ENCODE data around the gene MATN4. TPM values are rescaled to one million over a fixed set of nuclear protein-coding genes. Genes with fewer than 3 reads are reported as not detected.

Gene MATN4
- total RNA-seq, 1 donor from 2014 or later, result 0.26 TPM

GRCh38 chr20:45288860-45289259 lies 19.2 kb downstream of the MATN4 start:
- DNase-seq (ENCODE audit: low read depth) (no peak), FAIRE-seq (no peak)
- Histone ChIP-seq H3K27me3 (ENCODE audit: control insufficient read depth, insufficient read depth, low read length) (peaks cover 5% of the 10 kb centered on the region), H3K36me3 (ENCODE audit: control insufficient read depth, insufficient read depth, low read length) (no peaks in the 10 kb centered on the region), H3K4me3 (ENCODE audit: low read depth, low read length) (no peak overlapping the region)
- TF ChIP-seq, protein P1, sequence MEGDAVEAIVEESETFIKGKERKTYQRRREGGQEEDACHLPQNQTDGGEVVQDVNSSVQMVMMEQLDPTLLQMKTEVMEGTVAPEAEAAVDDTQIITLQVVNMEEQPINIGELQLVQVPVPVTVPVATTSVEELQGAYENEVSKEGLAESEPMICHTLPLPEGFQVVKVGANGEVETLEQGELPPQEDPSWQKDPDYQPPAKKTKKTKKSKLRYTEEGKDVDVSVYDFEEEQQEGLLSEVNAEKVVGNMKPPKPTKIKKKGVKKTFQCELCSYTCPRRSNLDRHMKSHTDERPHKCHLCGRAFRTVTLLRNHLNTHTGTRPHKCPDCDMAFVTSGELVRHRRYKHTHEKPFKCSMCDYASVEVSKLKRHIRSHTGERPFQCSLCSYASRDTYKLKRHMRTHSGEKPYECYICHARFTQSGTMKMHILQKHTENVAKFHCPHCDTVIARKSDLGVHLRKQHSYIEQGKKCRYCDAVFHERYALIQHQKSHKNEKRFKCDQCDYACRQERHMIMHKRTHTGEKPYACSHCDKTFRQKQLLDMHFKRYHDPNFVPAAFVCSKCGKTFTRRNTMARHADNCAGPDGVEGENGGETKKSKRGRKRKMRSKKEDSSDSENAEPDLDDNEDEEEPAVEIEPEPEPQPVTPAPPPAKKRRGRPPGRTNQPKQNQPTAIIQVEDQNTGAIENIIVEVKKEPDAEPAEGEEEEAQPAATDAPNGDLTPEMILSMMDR (IDR thresholded peaks at IDR 0.05; ENCODE audit: insufficient read depth, low read length, severe bottlenecking), result no peak

- H3K36me3 ChIP-seq (ENCODE audit: control insufficient read depth, insufficient read depth, low read length), result no peaks in the 10 kb centered on the region
- TF ChIP-seq, protein P1 (IDR thresholded peaks at IDR 0.05; ENCODE audit: insufficient read depth, low read length, severe bottlenecking), result no peak
- no peak overlapping the region for H3K4me3 ChIP-seq (ENCODE audit: low read depth, low read length)
- FAIRE-seq (no peak), DNase-seq (ENCODE audit: low read depth) (no peak)
- H3K27me3 ChIP-seq (ENCODE audit: control insufficient read depth, insufficient read depth, low read length), result peaks cover 5% of the 10 kb centered on the region
Observed at GRCh38 chr20:45288376-45288775, 19.7 kb downstream of the MATN4 start.

- TF ChIP-seq, protein P1 (IDR thresholded peaks at IDR 0.05; ENCODE audit: insufficient read depth, low read length, severe bottlenecking), result no peak
- no peaks in the 10 kb centered on the region for H3K27me3 ChIP-seq (ENCODE audit: control insufficient read depth, insufficient read depth, low read length)
- no peaks in the 10 kb centered on the region for H3K36me3 ChIP-seq (ENCODE audit: control insufficient read depth, insufficient read depth, low read length)
- H3K4me3 ChIP-seq (ENCODE audit: low read depth, low read length), result no peak overlapping the region
- DNase-seq (ENCODE audit: low read depth), result peak; percentile 75
- FAIRE-seq, result no peak
Observed at GRCh38 chr20:45283551-45284057, 24.5 kb downstream of the MATN4 start.

DNA sequence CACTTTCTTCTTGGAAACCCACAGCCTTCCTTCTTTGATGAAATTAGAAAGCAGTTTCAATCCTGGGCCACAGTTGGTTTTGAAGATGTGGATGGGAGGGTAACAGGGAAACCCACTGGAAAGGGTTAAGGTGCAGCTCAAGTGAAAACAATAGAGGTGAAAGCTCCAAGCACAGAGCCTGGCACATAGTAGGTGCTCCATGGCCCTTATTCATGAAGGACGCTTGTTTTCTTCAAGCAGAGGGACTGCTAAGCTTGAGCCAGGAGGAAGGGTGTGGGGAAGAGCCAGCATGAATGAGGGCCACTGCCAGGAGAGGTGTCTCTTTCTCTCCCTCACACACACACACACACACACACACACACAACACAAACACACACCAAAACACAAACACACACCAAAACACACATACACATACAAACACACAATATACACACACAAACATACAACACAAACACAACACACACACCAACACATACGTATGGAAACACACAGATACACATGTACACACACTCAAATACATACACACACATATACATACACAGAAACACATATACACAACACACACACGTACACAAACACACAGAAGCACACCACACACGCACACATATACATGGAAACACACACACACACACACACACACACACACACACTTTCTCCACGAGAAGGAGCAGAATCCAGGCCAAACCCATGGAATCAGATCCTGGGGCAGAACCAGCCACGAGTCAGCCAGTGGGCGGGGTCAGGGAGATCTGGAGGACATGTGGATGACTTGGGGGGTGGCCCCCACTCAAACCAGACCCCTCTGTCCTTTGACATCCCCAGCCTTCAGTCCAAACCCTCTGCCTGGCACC lies 25.2 kb downstream of the MATN4 start:
- no peak for FAIRE-seq
- H3K4me3 ChIP-seq (ENCODE audit: low read depth, low read length), result no peak overlapping the region
- H3K36me3 ChIP-seq (ENCODE audit: control insufficient read depth, insufficient read depth, low read length), result no peaks in the 10 kb centered on the region
- TF ChIP-seq, protein P1 (IDR thresholded peaks at IDR 0.05; ENCODE audit: insufficient read depth, low read length, severe bottlenecking), result no peak
- H3K27me3 ChIP-seq (ENCODE audit: control insufficient read depth, insufficient read depth, low read length), result no peaks in the 10 kb centered on the region
- no peak for DNase-seq (ENCODE audit: low read depth)

GRCh38 chr20:45279992-45280391 lies 28.1 kb downstream of the MATN4 start:
- Histone ChIP-seq H3K36me3 (ENCODE audit: control insufficient read depth, insufficient read depth, low read length) (no peaks in the 10 kb centered on the region), H3K27me3 (ENCODE audit: control insufficient read depth, insufficient read depth, low read length) (no peaks in the 10 kb centered on the region), H3K4me3 (ENCODE audit: low read depth, low read length) (no peak overlapping the region)
- DNase-seq (ENCODE audit: low read depth) (peak; percentile 81), FAIRE-seq (no peak)
- TF ChIP-seq, protein P1 (IDR thresholded peaks at IDR 0.05; ENCODE audit: insufficient read depth, low read length, severe bottlenecking), result no peak

Measured in bronchial epithelial cell (primary cell).